Kidney (tissue), 14 donors: ENCODE measurements around the gene NOS2. TPM values are rescaled to one million over a fixed set of nuclear protein-coding genes. Genes with fewer than 3 reads are reported as not detected.
A peak's percentile ranks its signal among the peaks of the same experiment; 100 is the strongest.
"Not testable (repeated sequence)": the region's sequence is repeated elsewhere in the genome, so short reads cannot be mapped to it uniquely, and the experiment has no call there.

Experiments used
- DNase-seq, 5 donors: peaks; one replicate each; pipeline ENCODE4 v3.0.0-alpha.2; 2013 to 2020
- FAIRE-seq: peaks from 2 replicates; lab custom pipeline; 2012; peaks lifted over from hg19 to GRCh38; lab: Jason Lieb, UNC
- H3K27ac ChIP-seq, 2 donors: one replicate each; pipeline ENCODE4 v1.7.0; 2013; ENCODE audit warnings: low read depth in 2 of 2, low read length in 2 of 2, inconsistent platforms in 1 of 2
- H3K27me3 ChIP-seq: one replicate; pipeline ENCODE4 v1.7.1; 2013; ENCODE audit warnings: low read length, inconsistent platforms; ENCODE audit not compliant: control insufficient read depth, insufficient read depth
- H3K36me3 ChIP-seq, 3 donors: one replicate each; pipeline versions ENCODE4 v1.7.0 to v1.7.1; 2013; ENCODE audit warnings: low read length in 3 of 3, control low read depth in 1 of 3, inconsistent platforms in 1 of 3; ENCODE audit not compliant: insufficient read depth in 3 of 3, control insufficient read depth in 2 of 3
- H3K4me1 ChIP-seq, 3 donors: one replicate each; pipeline versions ENCODE4 v1.7.0 to v1.7.1; 2013; ENCODE audit warnings: low read length in 3 of 3, inconsistent platforms in 1 of 3, low read depth in 1 of 3; ENCODE audit not compliant: control insufficient read depth in 2 of 3, insufficient read depth in 2 of 3
- H3K4me3 ChIP-seq, 3 donors: one replicate each; pipeline versions ENCODE4 v1.7.0 to v1.8.1; 2013; ENCODE audit warnings: low read length in 3 of 3, control low read depth in 1 of 3, inconsistent platforms in 1 of 3
- H3K9ac ChIP-seq, 3 donors: one replicate each; pipeline versions ENCODE4 v1.7.0 to v1.7.1; 2013; ENCODE audit warnings: low read length in 3 of 3, control low read depth in 1 of 3, inconsistent platforms in 1 of 3
- H3K9me3 ChIP-seq, 3 donors: one replicate each; pipeline versions ENCODE4 v1.7.0 to v1.7.1; 2013; ENCODE audit warnings: low read length in 3 of 3, control low read depth in 1 of 3, inconsistent platforms in 1 of 3; ENCODE audit not compliant: control insufficient read depth in 2 of 3, insufficient read depth in 1 of 3
- CTCF ChIP-seq: IDR thresholded peaks from 3 replicates; pipeline ENCODE4 v1.5.1; 2012; ENCODE audit warnings: mild to moderate bottlenecking, moderate library complexity, borderline replicate concordance; ENCODE audit not compliant: insufficient read depth; ENCODE audit errors: extremely low read depth
- intact Hi-C: fragments of 100-400 bp; cut with DNase I; formaldehyde crosslinking; loops from one replicate; pipeline ENCODE4 v1.11.1; 2022
- polyA plus RNA-seq: library from polyadenylated mRNA; stranded (reverse); fragments of 350-450 nt; fragmentation: Illumina TruSeq; extraction: RNeasy Lipid Tissue Mini Kit (QIAGEN cat#74804); gene quantifications from one replicate; pipeline ENCODE4 v1.2.3, GENCODE V29; 2014; ENCODE audit warnings: low read depth, low replicate concordance; ENCODE audit not compliant: insufficient read depth
- total RNA-seq: library from RNA; stranded (reverse); fragmentation: NEBNext Ultra II Directional; extraction: Animal tissue kit (Norgen Biotek cat#: 25700); gene quantifications from one replicate; pipeline ENCODE4 v1.2.1, GENCODE V29; 2021
- donor health status: control.
- donor health status: control.
- donor health status: control.
- donor health status: control.
- donor health status: control.
- donor health status: DM: yes; HTN: yes; CAD: no.
- donor health status: Normal renal cell carcinoma (clear cell type).

NOS2 gene
- total and polyA plus RNA-seq, 2 donors from 2014 or later, result 0.37 to 0.57 TPM

GRCh38 chr17:27755706-27756466 lies 44.4 kb downstream of the NOS2 start:
- intact Hi-C loops, result loop anchor here (5.0 kb wide), 1 partner anchor 99 kb away; no protein-coding TSS in a partner anchor
- Histone ChIP-seq H3K4me1 (no peaks in the 10 kb centered on the region), H3K27me3 (no peaks in the 10 kb centered on the region), H3K27ac (no peak overlapping the region), H3K36me3 (no peaks in the 10 kb centered on the region), H3K9me3 (no peaks in the 10 kb centered on the region), H3K9ac (no peak overlapping the region), H3K4me3 (no peak overlapping the region)
- no peak for TF ChIP-seq CTCF
- FAIRE-seq, result no peak
- peak in 1 of 5 donors; percentile 62 for DNase-seq

GRCh38 chr17:27754549-27754948 lies 45.8 kb downstream of the NOS2 start:
- FAIRE-seq (no peak), DNase-seq (peak in 1 of 5 donors; percentile 20)
- no peak for TF ChIP-seq CTCF

GRCh38 chr17:27753726-27754125 lies 46.6 kb downstream of the NOS2 start:
- H3K4me3 ChIP-seq, H3K36me3 ChIP-seq, H3K9me3 ChIP-seq, FAIRE-seq, intact Hi-C loops, H3K9ac ChIP-seq, H3K27ac ChIP-seq, H3K27me3 ChIP-seq, H3K4me1 ChIP-seq: not testable (repeated sequence)
- DNase-seq, result peak in 1 of 5 donors; percentile 35

More at GRCh38 chr17:27754549-27754948, 45.8 kb downstream of the NOS2 start:
- no peak overlapping the region for H3K9ac ChIP-seq
- H3K4me3 ChIP-seq, result no peak overlapping the region
- no peaks in the 10 kb centered on the region for H3K27me3 ChIP-seq
- intact Hi-C loops, result no loop called here
- H3K36me3 ChIP-seq, result no peaks in the 10 kb centered on the region
- no peaks in the 10 kb centered on the region for H3K4me1 ChIP-seq
- no peaks in the 10 kb centered on the region for H3K9me3 ChIP-seq
- H3K27ac ChIP-seq, result no peak overlapping the region

- intact Hi-C loops, result not testable (repeated sequence)
- peak in 1 of 5 donors; percentile 34 for DNase-seq
Measured at GRCh38 chr17:27752831-27753619, 47.3 kb downstream of the NOS2 start.

More at GRCh38 chr17:27752831-27753619, 47.3 kb downstream of the NOS2 start:
- not testable (repeated sequence) for H3K27ac ChIP-seq, H3K4me3 ChIP-seq, H3K27me3 ChIP-seq, H3K36me3 ChIP-seq, H3K9me3 ChIP-seq, H3K9ac ChIP-seq, FAIRE-seq, H3K4me1 ChIP-seq
